Measurements from ENCODE around the gene AMPH. TPM values are rescaled to one million over a fixed set of nuclear protein-coding genes. Genes with fewer than 3 reads are reported as not detected.
A peak's percentile ranks its signal among the peaks of the same experiment; 100 is the strongest.
"Not testable (repeated sequence)": the region's sequence is repeated elsewhere in the genome, so short reads cannot be mapped to it uniquely, and the experiment has no call there.

The AMPH gene
- polyA plus RNA-seq, 1 experiment = 1.5 TPM

DNA sequence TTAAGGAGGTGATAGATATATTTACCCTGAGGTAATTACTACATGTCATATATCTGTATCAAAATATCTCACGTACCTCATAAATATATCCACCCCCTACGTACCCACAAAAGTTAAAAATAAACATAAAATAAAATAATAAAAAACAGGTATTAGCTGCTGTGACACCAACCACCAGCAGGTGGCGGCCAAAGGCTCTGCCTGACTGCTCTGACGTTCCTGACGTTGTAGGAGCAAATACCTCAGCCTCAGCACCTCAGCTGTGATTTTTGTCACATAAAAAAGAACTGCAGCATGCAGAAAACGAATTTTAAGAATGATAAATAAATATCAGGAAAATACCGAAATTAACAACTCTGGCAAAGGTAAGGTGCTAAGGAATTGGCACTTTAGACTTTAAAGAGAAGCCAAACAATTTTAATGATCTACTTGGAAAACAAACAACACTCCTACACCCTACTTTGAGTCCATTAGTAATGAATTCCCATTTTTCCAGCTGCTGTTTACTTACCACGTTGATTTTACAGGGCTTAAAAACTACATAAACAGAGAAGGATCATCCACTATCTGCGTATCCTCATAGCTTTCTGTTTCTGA lies 232.3 kb downstream of the AMPH start:
- ChIA-PET CTCF (interaction anchor here (0.7 to 2.3 kb wide), 23 partner anchors 9 to 1064 kb away, joined by 3 to 37 read pairs (median 3); no protein-coding TSS in a partner anchor), POLR2A (interaction anchor here (1.2 kb wide), 1 partner anchor 261 kb away, joined by 5 read pairs; no protein-coding TSS in a partner anchor)
- TF ChIP-seq, protein P1, sequence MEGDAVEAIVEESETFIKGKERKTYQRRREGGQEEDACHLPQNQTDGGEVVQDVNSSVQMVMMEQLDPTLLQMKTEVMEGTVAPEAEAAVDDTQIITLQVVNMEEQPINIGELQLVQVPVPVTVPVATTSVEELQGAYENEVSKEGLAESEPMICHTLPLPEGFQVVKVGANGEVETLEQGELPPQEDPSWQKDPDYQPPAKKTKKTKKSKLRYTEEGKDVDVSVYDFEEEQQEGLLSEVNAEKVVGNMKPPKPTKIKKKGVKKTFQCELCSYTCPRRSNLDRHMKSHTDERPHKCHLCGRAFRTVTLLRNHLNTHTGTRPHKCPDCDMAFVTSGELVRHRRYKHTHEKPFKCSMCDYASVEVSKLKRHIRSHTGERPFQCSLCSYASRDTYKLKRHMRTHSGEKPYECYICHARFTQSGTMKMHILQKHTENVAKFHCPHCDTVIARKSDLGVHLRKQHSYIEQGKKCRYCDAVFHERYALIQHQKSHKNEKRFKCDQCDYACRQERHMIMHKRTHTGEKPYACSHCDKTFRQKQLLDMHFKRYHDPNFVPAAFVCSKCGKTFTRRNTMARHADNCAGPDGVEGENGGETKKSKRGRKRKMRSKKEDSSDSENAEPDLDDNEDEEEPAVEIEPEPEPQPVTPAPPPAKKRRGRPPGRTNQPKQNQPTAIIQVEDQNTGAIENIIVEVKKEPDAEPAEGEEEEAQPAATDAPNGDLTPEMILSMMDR (IDR thresholded peaks at IDR 0.05; ENCODE audit: insufficient read depth, low read depth, low read length) = peak; percentile 94
- no peak for DNase-seq (ENCODE audit: low read depth)
- H3K36me3 ChIP-seq (ENCODE audit: control insufficient read depth, insufficient read depth, low read length) = no peaks in the 10 kb centered on the region
- H3K27me3 ChIP-seq (ENCODE audit: control insufficient read depth, insufficient read depth, low read length) = no peaks in the 10 kb centered on the region; the same call in 1 of the 2 replicates
- H3K4me3 ChIP-seq (ENCODE audit: low read depth, low read length) = no peak overlapping the region

- no peaks in the 10 kb centered on the region for H3K27me3 ChIP-seq (ENCODE audit: control insufficient read depth, insufficient read depth, low read length)
- TF ChIP-seq, protein P1 (IDR thresholded peaks at IDR 0.05; ENCODE audit: insufficient read depth, low read depth, low read length) = no peak
- no peak overlapping the region for H3K4me3 ChIP-seq (ENCODE audit: low read depth, low read length)
- ChIA-PET POLR2A (no interaction called here), CTCF (interaction anchor here (1.2 to 2.6 kb wide), 3 partner anchors 11 to 264 kb away, joined by 3 to 8 read pairs (median 4); no protein-coding TSS in a partner anchor)
- no peaks in the 10 kb centered on the region for H3K36me3 ChIP-seq (ENCODE audit: control insufficient read depth, insufficient read depth, low read length)
- no peak for DNase-seq (ENCODE audit: low read depth)
Measured at GRCh38 chr7:38396852-38397251, 234.3 kb downstream of the AMPH start.

GRCh38 chr7:38395921-38396552 lies 235.1 kb downstream of the AMPH start:
- H3K36me3 ChIP-seq (ENCODE audit: control insufficient read depth, insufficient read depth, low read length); H3K4me3 ChIP-seq (ENCODE audit: low read depth, low read length); H3K27me3 ChIP-seq (ENCODE audit: control insufficient read depth, insufficient read depth, low read length); POLR2A ChIA-PET; DNase-seq (ENCODE audit: low read depth): not testable (repeated sequence)
- CTCF ChIA-PET = interaction anchor here (1.2 to 2.6 kb wide), 3 partner anchors 10 to 264 kb away, joined by 3 to 8 read pairs (median 4); no protein-coding TSS in a partner anchor

GRCh38 chr7:38394660-38395059 lies 236.5 kb downstream of the AMPH start:
- no peak for DNase-seq (ENCODE audit: low read depth)
- Histone ChIP-seq H3K4me3 (ENCODE audit: low read depth, low read length) (no peak overlapping the region), H3K27me3 (ENCODE audit: control insufficient read depth, insufficient read depth, low read length) (no peaks in the 10 kb centered on the region), H3K36me3 (ENCODE audit: control insufficient read depth, insufficient read depth, low read length) (no peaks in the 10 kb centered on the region)
- ChIA-PET CTCF (interaction anchor here (2.6 kb wide), 1 partner anchor 26 kb away, joined by 8 read pairs; no protein-coding TSS in a partner anchor), POLR2A (no interaction called here)
- TF ChIP-seq, protein P1 (IDR thresholded peaks at IDR 0.05; ENCODE audit: insufficient read depth, low read depth, low read length) = no peak

- POLR2A ChIA-PET = no interaction called here
- H3K27me3 ChIP-seq (ENCODE audit: control insufficient read depth, insufficient read depth, low read length) = no peaks in the 10 kb centered on the region
- no peak for DNase-seq (ENCODE audit: low read depth)
- TF ChIP-seq, protein P1 (IDR thresholded peaks at IDR 0.05; ENCODE audit: insufficient read depth, low read depth, low read length) = no peak
- no peaks in the 10 kb centered on the region for H3K36me3 ChIP-seq (ENCODE audit: control insufficient read depth, insufficient read depth, low read length)
- CTCF ChIA-PET = no interaction called here
- no peak overlapping the region for H3K4me3 ChIP-seq (ENCODE audit: low read depth, low read length)
Measured at GRCh38 chr7:38393874-38394273, 237.3 kb downstream of the AMPH start.

All from BJ (cell line).